GM19351 (cell line): Measurements from ENCODE around the gene LYRM4.

Source experiments
- ATAC-seq: cut with Tn5 transposase; IDR thresholded peaks from one replicate; pipeline ENCODE4 v1.9.1; 2021; ENCODE audit warnings: mild to moderate bottlenecking, moderate library complexity; ENCODE audit not compliant: unreplicated experiment

Gene LYRM4

GRCh38 chr6:5059036-5059896 lies 201.5 kb downstream of the LYRM4 start:
- ATAC-seq, result no peak
